Skeletal muscle cell (primary cell): ENCODE data around the gene FOXP1.

Experiments
- DNase-seq: peaks from one replicate; pipeline ENCODE4 v3.0.0-alpha.2; 2010; ENCODE audit warnings: low read depth
- H3K4me3 ChIP-seq: 2 replicates; pipeline ENCODE4 v1.5.1; 2011; ENCODE audit warnings: low read depth, mild to moderate bottlenecking, control low read depth, low read length, moderate library complexity

The FOXP1 gene

DNA sequence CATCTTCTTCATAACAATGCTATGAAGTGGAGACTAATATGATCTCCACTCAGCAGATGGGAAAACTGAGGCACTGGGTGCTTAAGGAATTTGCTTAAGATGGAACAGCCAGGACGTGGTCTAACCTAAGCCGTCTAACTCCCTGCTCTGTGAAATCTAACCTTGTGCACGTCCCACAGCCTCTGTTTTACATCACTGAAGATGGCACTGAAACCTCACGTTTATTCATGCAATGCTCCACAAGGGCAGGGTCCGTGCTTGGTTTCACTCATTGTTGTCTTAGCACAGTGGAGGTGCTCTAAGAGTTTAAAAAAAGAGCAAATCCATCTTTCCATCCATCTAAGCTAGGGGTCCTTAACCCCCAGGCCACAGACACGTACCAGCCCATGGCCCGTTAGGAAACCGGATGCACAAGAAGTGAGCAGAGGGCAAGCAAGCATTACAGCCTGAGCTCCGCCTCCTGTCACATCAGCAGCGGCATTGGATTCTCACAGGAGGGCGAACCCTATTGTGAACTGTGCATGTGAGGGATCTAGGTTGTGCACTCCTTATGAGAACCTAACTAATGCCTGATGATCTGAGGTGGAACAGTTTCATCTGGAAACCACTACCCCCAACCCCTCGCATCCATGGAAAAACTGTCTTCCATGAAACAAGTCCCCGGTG lies 118.0 kb downstream of the FOXP1 start:
- no peak overlapping the region for H3K4me3 ChIP-seq

DNA sequence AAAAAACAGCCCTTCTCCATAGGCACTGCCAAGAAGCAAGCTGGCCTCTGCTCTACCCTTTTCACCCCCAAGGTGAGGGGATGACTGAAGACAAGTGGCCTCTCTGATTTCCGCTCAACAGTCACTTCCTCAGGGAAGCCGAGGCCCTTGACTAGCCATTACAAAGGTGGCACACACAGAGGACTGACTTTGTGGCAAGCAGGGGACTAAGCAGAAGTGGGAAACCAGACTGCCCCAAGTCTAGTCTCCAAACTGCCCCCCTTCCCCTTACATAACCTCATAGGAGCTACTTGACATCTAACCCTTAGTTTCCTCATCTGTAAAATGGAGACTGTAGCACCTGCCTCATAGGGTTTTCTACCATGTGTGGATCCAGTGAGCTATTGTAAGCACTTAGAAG lies 118.9 kb downstream of the FOXP1 start:
- no peak overlapping the region for H3K4me3 ChIP-seq
- no peak for DNase-seq

More for the DNA sequence above, 118.0 kb downstream of the FOXP1 start:
- DNase-seq = no peak

DNA sequence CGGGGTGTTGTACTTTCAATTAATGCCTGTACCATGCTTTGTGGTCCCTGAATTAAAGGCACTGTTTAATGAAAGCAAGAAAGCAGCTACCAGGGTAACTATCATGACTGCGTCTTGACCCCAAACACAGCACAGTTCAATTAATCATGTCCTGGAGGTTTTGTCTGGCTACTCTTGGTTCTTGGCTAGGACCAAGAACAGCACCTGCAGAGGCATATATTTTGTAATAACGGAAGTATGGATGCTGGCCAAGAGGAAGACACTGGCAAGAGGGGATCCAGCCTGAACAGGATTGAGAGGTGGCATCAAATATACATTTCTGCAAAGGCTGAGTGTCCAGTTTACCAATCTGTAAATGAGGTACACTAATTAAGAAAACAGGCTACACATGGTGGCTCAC lies 119.9 kb downstream of the FOXP1 start:
- DNase-seq = no peak
- H3K4me3 ChIP-seq = no peak overlapping the region

DNA sequence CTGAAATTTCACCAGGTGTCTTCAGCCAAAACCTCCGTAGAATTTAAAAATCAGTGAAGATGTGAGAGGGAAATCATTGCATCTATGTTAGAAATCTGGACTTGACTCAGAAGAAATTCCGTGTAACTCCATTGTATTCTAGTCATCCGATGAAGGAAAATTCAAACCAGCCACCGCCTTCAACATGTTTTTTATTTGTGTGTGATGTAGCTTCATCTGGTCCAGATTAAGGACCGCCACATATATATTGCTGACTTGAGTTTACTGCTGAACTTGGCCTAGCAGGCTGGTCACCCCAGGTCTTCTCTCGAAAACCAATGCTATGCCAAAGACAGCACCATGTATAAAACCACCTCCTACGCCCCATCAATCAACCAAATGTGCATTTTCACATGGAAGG lies 120.9 kb downstream of the FOXP1 start:
- DNase-seq = no peak
- H3K4me3 ChIP-seq = no peak overlapping the region

DNA sequence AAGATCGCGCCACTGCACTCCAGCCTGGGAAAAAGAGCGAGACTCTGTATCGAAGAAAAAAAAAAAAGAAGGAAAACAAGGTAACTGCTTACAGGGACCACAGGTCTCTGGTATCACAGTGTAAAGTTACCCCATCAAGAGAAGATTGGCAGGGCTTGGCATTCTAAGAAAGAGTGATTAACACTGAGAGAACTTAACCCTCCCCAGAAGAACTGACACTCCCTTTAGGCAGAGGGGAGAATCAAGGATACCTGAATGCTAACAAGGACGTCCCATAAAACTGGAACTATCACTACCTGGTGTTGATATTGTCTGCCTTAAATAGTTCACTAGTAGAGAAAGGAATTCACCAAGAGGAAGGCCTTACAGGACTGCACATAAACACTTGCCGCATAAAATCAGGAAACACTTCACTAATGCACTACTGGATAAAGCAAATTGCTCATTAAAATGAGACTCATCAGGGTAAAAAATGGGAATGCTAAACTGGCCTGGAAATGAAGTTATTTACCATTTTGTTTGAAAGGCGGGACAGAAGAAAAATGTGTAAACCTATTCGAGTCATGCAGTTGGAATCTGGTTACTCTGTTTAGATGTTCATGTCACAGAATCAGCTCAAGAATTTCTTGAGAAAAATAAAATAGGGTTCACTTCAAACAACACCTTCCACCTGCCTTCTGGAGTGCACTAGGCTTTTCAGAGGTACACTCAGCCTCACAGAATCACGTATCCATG lies 121.6 kb downstream of the FOXP1 start:
- H3K4me3 ChIP-seq = no peak overlapping the region
- DNase-seq = no peak

DNA sequence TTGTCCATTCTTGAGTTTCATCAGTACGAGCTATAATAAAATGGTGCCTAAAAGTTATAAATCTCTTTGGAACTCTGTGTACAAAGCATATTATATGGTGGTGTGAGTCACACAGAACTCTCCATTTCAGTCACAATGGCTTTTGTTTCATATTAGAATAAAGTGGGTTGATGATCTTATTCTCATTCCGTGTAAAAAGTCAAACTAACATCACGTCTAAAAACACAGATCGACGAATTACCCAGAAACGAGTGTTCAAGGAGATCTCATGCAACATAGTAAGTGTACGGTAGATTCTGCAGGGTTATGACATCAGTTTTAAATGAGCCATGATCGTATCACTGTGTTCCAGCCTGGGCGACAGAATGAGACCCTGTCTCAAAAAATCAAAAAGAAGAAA lies 122.4 kb downstream of the FOXP1 start:
- DNase-seq = no peak

DNA sequence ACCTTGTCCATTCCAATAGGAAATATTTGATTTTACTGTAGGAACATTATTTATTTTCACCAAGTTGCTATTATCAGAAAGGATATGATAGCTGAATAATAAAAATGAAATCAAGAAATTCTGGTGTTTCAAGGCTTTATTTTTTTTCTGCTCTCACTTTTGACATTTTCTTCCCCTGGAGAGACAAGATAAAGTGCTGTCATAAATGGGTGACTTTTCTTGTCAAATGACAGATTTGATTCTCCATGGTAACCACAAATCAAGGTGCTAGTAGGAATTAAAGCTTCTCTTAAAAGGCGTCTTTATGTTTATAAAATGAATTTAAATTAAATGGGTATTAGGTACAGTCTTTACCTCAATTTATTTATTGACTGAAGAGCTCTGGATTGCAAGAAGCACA lies 124.6 kb downstream of the FOXP1 start:
- no peak for DNase-seq
- H3K4me3 ChIP-seq = no peak overlapping the region

More for the DNA sequence above, 122.4 kb downstream of the FOXP1 start:
- no peak overlapping the region for H3K4me3 ChIP-seq

DNA sequence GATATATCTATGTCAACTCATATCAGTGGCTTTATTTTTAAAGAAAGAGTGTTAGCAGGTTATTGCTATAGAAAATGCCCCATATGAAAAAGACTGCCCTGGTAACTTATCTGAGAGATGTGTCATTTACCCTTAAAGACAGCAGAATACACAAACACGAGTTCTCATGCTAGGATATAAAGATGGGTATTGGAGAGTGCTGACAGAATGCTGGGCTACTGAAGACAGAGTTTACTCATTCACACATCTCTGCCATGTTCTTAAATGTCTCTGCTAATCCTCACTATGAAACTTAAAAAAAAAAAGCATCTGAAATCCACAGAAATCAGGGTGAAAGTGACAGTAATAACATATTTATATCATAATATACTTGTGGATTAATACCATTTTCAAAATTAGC lies 126.7 kb downstream of the FOXP1 start:
- no peak overlapping the region for H3K4me3 ChIP-seq
- no peak for DNase-seq

DNA sequence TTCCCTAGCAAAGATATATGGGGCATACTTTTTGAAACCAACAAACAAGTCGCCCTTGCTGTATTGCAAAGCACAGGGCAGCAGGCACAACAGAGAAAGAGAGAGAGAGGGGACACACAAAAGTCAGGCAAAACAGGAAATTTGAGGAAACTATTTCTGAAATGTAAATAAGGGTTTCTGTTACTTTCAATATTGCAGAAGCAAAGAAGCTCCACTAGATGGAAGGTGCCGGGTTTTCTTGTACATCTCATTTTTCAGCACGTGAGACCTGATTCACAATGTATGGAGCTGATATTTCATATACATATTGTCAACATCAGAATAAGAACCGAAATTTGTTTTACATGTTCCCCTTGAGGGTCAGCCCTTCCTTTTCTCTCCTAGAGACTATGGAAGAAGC lies 127.4 kb downstream of the FOXP1 start:
- no peak overlapping the region for H3K4me3 ChIP-seq
- DNase-seq = no peak

DNA sequence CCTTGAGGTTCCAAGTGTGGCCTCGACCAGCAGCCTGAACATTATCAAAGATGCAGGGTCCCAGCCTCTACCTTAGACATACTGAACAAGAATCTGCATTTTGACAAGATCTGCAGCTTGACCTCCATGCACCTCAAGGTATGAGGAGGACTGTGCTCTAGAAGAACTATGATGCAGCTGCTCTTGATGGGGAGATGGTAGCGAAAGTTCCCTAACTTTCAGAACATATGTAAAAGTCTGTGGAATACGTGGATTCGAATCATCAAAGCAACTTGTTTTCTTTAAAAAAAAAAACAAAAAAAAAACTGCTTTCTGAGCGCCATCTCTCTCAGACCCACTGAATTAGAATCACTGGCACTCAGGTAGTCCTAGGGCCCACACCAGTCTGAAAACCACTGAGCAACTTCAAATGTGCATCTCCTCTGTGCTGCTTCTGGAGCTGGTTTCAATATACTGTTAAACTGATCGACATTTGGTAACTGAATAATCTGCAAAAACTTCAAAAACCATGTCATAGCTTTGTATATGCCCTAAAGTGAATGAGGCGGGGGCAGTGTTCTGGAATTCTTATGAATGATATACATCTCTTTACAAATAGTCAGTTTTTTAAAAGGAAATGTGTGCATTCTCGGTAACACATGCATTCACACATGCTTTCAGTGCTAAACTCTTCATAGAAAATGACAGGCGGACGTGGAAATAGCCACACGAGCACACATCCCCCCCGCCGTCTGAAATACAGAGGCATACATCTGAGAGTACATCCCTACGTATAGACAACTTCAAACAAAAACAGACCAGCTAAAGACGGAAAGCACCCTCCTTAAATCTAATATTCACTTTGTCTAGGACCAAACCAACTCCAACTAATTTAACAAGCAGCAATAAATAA lies 128.8 kb downstream of the FOXP1 start:
- no peak overlapping the region for H3K4me3 ChIP-seq
- DNase-seq = no peak

DNA sequence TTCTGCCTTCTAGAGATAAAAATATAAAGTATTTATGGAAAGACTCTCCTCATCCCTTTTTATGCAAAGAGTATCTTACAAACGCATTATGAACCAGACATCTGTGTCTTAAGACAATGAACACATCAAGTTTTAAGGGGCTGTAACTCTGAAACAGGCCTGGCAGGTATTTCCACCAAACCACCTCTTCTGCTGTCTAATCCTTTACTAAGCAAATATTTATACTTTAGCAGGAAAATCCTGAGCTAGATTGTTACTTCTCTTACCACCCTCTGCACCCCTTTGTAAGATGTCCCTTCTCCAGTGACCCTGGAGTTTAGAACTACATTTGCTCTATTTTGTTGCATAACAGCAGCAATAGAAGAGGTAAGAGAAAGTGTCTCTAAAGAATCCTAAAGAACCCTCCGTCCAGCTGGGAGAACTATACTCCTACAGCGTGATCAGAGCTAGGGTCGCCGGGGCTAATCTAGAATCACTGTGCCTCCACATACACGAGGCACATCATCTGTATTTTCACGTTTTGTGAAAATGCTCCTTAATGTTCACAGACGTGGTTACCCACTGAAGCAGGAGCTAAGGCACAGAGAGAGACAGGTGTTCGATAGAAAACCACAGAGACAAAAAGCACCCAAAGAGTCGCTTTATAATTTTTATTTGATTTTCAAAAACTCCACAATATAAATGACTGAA lies 129.6 kb downstream of the FOXP1 start:
- no peak overlapping the region for H3K4me3 ChIP-seq

DNA sequence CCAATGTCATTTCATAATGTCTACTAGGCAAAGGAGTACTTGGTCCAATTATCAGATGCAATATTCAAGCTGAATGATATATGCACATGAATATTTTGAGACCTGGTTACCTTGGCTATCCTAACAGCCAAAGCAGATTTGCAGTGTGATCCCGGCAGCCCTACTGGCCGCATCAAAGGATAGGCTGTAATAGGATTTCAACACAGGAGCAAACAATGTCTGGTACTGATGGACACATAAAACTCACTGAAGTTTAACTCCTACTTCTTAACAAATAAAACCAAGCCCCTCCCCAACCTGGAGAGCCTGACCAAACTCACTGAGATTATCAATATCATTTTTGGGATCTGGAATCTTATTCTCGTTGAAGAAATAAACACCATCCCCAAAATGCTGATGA lies 130.2 kb downstream of the FOXP1 start:
- H3K4me3 ChIP-seq = no peak overlapping the region
- no peak for DNase-seq

More for the DNA sequence above, 129.6 kb downstream of the FOXP1 start:
- no peak for DNase-seq

DNA sequence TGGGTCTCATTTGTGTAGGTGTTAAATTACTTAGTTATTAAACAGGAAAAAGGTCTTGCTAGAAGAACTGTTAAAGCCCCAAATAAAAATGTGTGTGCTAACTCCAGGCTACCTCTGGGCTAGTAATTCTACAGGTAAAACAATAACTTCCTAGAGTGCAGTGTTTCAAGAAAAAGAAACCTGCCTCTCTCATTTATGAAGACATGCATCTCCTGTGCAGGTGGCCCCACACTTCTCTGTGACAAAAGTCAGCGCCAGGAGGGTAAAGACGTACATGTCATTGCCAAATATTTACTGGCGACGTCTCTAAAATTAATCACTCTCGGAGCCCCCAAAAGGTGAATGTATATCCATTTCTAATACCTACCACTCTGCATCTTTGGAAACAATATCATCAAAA lies 131.7 kb downstream of the FOXP1 start:
- DNase-seq = no peak

DNA sequence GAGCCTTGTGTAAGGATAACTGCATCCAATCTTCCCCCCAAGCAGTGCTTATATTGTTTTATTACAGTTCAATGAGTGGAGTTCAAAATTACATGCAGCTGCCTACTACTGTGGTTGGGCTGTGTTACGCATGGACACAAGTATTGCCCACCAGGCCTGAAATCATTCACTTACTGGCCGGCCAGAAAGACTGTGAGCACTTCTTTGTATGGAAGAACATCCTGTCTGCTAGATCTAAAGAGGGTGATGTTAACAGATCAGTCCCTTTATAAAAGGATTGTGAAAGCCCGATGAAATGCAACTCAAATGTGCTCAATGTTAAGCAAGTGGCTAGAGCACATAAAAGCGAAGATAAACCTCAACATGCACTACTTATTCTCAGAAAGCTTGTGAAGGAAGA lies 132.5 kb downstream of the FOXP1 start:
- H3K4me3 ChIP-seq = no peak overlapping the region
- peak; percentile 30 for DNase-seq

More for the DNA sequence above, 131.7 kb downstream of the FOXP1 start:
- H3K4me3 ChIP-seq = no peak overlapping the region

DNA sequence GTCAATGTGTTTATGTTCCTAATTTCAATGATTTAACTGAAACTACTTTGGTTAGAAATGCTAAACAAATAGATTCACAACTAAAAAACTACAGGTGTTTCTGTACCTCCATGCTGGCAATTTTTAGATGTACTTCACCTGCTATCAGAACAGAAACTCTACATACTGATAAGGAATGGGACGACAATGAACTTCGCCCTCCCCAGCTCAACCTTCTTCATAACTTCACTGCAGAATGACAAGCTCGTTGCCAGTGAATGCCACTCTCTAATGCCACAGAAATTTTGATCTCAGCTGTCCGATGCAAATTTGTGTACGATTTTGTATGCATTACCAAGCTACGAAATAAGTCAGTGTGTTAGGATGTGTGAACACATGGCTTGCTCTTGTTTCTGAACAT lies 133.4 kb downstream of the FOXP1 start:
- DNase-seq = no peak
- no peak overlapping the region for H3K4me3 ChIP-seq

DNA sequence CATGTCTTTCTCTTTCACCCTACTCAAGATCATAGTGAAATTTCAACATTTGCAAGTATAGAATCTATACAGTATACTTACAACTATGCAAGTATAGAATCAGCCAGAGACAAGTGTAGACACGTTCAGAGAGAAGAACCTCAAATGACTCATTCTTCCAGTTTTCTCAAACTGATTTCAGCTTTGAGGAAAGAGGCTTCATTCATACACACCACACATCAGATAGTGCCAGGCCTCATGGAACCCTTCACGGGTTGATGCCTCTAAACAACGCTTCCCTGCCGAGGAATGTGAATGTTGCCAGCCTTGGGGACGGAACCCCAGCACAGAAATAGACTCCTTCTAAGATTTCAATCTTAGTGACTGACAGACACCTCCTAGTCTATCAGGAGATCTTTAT lies 135.7 kb downstream of the FOXP1 start:
- DNase-seq = no peak
- H3K4me3 ChIP-seq = no peak overlapping the region

DNA sequence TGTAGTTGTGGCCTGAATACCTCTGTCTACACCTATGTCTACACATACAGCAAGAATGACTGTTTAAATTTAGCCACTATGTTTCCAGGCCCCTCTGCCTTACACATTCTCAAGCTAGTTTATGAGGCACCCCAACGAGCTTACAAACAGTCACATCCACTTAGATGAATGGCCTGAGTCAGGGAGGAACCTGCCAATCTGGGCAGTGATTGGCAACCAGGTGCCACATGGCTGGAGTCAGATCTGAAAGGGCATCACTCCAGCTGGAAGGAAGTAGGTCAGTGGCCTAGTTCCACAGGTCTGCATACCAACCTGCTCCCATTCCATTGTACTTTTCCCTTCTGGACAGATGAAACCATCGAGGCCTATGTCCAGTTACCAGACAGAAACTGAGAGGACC lies 136.3 kb downstream of the FOXP1 start:
- H3K4me3 ChIP-seq = no peak overlapping the region
- no peak for DNase-seq

DNA sequence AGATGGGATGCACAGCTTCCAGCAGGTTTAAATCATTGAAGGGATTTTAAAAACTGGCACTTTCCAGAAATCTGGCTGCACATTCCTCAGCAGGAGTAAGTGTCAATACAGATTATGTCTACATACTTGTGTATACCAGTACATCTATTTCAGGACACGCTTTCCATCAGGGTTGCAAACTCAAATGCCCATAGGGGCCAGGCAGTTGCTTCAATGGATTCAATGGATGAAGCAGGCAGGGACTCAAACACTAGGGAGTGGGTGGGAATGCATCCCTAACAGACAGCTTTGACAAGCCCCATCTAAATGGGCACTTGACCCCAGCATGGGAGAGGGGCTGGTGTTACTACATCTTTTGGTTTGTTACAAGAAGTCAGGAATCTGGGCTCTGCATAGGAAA lies 136.8 kb downstream of the FOXP1 start:
- DNase-seq = no peak
- H3K4me3 ChIP-seq = no peak overlapping the region

DNA sequence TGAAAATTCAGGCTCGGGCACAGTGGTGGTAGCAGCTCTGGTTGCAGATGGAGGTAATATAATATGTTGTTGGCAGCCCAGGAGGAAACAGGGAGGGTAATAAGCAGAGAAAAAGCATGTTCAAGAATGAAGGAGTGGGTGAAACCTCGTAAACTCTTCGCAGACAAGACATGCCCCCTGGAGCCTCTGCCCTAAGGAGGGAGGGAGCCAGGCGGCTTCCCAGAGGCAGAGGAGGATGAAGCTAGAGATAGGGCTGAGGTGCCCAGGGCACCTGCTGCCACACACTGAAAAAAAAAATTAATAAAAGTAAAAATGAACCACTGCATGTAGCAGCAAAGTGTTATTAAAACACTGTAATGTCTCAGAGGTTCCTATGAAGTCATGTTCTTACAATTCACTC lies 137.3 kb downstream of the FOXP1 start:
- no peak for DNase-seq
- no peak overlapping the region for H3K4me3 ChIP-seq

DNA sequence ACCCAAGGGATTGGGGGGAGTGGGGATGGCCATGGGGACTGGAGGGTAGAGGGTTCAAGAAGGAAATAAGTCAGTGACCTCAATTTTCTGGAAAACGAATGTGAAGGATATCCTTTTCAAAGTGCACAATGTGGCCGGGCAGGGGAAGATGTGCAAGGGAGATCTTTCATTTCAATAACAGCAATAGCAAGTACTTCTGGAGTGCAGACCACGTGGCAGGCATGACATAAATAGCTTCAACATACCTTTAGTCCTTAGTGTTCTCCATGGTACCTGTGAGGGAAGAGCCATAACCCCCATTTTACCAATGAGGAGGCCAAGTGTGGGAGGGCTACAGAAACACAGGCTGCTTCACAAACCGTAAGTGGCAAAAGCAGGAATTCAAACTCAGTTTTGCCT lies 138.7 kb downstream of the FOXP1 start:
- no peak for DNase-seq
- H3K4me3 ChIP-seq = no peak overlapping the region
